GM21447 (cell line): ENCODE measurements around the gene MEIS1.

ENCODE experiments used
- ATAC-seq: cut with Tn5 transposase; IDR thresholded peaks from one replicate; pipeline ENCODE4 v1.9.1; 2021; ENCODE audit not compliant: unreplicated experiment

Gene MEIS1

DNA sequence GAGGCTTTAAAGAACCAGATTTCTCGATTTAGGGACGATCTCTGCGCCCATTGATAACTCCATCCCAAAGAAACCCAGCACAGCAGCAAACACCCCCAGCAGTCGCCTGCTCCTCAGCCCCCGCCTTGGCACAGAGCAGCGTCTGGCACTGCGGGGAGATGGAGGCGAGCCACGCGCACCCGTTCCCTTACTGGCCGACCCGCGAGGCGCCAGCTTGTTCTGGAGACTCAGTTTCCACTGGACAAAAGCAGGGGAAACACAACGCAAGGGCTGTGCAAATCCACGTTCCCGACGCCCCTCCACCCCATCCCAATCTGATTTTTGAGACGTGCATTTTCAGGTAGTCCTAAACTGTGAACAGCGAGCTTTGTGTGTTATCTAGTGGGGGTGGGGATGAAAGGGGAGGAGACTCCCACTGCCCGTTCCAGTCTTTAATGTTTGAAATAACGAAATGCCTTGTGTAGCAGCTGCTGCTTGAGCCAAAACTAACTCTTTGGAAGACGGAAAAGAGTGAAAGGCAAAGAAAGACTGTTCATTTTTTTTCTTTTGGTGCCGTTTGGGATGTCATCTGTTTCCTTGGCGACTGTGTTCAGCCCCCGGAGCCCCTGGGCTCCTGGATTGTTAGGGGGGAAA lies 143.2 kb downstream of the MEIS1 start:
- no peak for ATAC-seq

DNA sequence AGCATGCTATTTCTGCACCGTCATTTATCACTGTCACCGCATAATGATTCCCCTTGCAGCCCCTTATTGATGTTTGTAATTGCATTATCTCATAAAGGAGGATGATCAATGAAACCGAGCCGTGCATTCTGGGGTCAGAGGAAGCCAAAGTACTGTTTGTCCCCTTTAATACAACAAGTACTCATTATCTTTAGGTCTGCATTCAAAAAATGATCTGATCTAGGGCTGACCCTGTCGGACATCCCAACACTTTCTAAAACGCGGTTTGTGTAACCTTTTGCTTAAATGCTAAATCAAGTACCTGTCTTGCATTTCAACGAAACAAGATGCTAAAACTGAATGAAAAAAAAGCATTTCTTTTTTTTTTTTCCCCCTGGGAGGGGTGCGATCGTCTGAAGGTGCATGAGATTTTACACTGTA lies 143.8 kb downstream of the MEIS1 start:
- ATAC-seq, result no peak

- ATAC-seq, result no peak
Measured at GRCh38 chr2:66579186-66580126, 144.5 kb downstream of the MEIS1 start.

DNA sequence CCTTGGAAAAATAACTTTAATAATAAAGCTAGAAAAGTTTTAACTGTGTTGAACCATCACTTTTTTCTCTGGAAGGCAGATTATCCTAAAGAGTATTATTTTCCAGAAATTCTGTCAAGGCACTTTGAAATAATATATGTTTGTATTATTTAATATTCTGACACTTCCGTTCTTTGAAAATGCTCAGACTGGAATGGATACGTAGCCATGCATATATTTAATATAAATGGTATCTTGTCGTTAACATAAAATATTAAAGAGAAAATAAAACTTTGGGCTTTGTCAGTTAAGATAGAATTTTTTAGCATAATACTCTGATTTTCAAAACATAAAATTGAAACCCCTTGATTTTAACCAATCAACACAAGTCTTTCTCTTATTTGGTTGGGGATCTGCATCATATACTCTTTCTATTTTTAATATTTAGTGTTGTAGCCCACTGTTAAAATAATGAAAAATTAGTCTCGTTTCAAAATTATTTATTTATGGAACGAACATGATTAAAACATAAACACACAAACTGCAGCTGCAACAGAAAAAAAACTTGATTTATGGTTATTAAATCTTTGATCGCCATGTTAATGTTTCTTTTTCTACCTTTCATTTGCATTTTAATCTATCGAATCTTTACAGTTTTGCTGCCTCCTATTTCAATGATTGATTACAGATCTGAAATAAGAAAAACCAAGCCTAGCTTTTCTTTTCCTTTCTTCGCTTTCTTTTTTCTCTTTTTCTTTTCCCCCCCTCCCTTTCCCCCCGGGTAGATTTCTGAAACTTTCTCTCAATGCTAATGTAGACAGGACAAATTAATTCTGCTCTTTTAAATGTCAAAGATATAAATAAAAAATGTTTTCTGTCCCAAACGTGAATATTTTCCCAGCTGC lies 145.5 kb downstream of the MEIS1 start:
- no peak for ATAC-seq

- no peak for ATAC-seq
Measured at GRCh38 chr2:66581339-66582103, 146.6 kb downstream of the MEIS1 start.

GRCh38 chr2:66582104-66582986 lies 147.4 kb downstream of the MEIS1 start:
- no peak for ATAC-seq

- ATAC-seq, result no peak
Measured at GRCh38 chr2:66582987-66583880, 148.3 kb downstream of the MEIS1 start.

DNA sequence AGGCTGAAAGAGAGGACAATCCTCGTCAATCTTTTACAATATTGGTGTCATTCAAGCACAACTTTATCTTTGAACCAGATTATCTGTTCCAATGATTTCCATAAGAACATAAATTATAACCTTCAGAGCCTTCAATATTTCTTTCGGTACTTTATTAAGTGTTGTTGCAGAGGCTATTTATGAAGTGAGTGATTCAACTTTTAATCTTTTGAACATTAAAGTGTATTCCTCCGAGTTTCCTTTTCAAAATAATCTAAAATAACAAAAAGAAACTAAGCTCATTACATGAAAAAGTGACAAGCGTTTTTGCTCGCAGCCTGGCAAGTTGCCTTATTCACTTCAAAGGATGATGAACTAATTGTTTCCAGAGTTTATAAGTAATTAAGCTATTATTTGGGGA lies 149.0 kb downstream of the MEIS1 start:
- ATAC-seq, result no peak

DNA sequence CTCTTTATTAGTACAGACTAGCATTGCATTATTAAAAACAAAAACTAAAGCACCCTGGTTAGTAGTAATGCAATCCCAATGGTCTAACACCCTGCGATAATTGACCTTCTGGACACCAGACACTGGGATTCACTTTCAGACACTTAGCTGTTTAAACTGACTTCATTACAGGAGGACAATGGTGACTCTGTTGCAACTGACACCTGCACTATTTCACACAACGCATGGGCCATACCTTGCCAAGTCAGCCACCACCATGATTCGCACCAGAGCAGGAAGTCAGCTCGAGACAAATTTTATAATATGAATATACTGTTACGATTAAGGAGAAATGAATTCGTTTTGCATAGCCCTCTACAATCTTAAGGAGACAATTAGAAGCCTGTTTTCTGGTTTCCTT lies 150.7 kb downstream of the MEIS1 start:
- ATAC-seq, result no peak

DNA sequence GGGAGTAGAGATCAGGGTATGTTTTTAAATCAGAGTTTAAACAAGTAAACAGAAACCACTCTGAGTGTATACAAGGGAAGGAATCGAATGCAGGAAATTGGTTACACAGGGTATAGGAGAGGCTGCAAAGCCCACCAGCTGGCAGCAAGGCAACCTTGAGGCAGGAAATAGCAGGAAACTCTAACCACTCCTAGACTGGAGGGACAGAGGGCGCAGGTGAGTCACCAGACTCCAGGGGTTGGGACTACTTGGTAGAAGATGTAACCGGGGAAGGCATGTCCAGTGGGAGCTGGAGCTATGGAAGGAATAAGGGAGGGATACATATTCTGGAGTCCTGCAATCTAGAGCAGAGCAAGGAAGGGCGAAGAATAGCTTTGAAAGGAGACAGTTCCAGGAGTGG lies 152.3 kb downstream of the MEIS1 start:
- ATAC-seq, result no peak

DNA sequence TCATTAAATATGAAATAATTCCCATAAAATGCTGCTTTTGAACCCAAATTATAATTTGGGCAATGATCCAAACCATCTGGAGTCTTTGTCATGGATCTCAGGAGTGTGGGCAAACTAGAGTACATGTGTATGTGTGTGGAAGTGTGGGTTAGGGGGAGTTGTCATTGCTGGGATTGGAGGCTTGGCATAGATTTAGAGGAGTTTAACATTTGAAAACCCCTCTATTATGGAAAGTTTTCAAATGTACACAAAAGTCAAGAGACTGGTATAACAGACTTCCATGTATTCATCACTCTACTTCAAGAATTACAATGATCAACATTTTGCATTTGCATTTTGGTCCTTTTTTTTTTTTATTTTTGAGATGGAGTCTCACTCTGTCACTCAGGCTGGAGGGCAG lies 159.1 kb downstream of the MEIS1 start:
- ATAC-seq, result no peak

- no peak for ATAC-seq
Measured at GRCh38 chr2:66595556-66595955, 160.6 kb downstream of the MEIS1 start.

- ATAC-seq, result no peak
Measured at GRCh38 chr2:66596256-66596655, 161.3 kb downstream of the MEIS1 start.

- no peak for ATAC-seq
Measured at GRCh38 chr2:66601624-66602023, 166.7 kb downstream of the MEIS1 start.

DNA sequence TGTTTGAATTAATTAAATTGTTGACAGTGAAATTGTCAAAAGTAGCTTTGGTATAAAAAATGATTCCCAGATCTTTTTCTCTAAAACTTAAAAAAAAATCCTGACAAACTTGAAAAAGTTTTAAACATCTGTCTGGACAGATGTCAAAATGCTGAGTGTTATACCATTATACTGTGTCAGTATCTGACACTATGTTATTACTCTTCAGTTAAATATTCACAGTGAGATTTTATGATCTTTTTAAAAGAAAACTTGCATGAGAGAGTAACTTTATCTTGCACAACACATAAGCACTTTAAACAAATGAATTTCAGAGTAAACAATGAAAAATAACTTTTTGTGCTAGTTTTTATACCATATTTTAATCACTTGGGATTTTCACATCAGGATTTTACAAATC lies 167.4 kb downstream of the MEIS1 start:
- ATAC-seq, result no peak

GRCh38 chr2:66604326-66604725 lies 169.4 kb downstream of the MEIS1 start:
- no peak for ATAC-seq

DNA sequence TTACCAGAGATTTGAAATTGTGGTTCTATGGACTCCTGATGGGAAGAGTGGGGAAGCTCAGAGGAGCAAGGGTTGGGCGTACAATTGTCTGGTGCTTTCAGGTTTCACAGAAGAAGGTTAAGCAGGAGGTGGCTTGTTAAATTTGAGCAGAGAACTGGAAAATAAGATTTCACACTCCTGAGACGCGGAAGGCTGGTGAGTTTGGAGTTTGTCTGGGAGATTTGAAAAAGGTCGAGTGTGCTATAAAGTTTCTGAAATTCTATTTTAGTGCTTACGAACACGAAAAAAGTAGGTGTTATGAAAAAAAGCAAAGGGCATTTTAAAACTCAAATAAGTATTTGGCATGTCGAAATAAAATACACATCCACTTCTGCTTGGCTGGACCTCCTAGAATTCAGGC lies 170.1 kb downstream of the MEIS1 start:
- ATAC-seq, result no peak

GRCh38 chr2:66607152-66607551 lies 172.2 kb downstream of the MEIS1 start:
- ATAC-seq, result no peak
